ENCODE data around the gene TCF7L1.

TCF7L1 gene

GRCh38 chr2:85231952-85232351 is 98.8 kb downstream of the TCF7L1 start:
- no peak for DNase-seq

- peak; percentile 57 for DNase-seq
These were observed 101.7 kb downstream of the TCF7L1 start for GRCh38 chr2:85234868-85235267.

- DNase-seq: no peak
These were observed 102.1 kb downstream of the TCF7L1 start for GRCh38 chr2:85235281-85235680.

- no peak for DNase-seq
These were observed 102.9 kb downstream of the TCF7L1 start for GRCh38 chr2:85236084-85236483.

GRCh38 chr2:85237849-85238565 is 104.8 kb downstream of the TCF7L1 start:
- no peak for DNase-seq

GRCh38 chr2:85238607-85239006 is 105.4 kb downstream of the TCF7L1 start:
- no peak for DNase-seq

- DNase-seq: no peak
These were observed 105.9 kb downstream of the TCF7L1 start for GRCh38 chr2:85239102-85239501.

GRCh38 chr2:85240055-85240454 is 106.9 kb downstream of the TCF7L1 start:
- no peak for DNase-seq

GRCh38 chr2:85242321-85242720 is 109.1 kb downstream of the TCF7L1 start:
- DNase-seq: no peak

- peak; percentile 5 for DNase-seq
These were observed 110.2 kb downstream of the TCF7L1 start for GRCh38 chr2:85243101-85244072.

- DNase-seq: no peak
These were observed 111.6 kb downstream of the TCF7L1 start for GRCh38 chr2:85244828-85245227.

- no peak for DNase-seq
These were observed 112.7 kb downstream of the TCF7L1 start for GRCh38 chr2:85245891-85246290.

GRCh38 chr2:85246348-85246747 is 113.2 kb downstream of the TCF7L1 start:
- no peak for DNase-seq

- no peak for DNase-seq
These were observed 114.4 kb downstream of the TCF7L1 start for GRCh38 chr2:85247610-85248009.

- no peak for DNase-seq
These were observed 115.7 kb downstream of the TCF7L1 start for GRCh38 chr2:85248773-85249509.

- DNase-seq: no peak
These were observed 116.9 kb downstream of the TCF7L1 start for GRCh38 chr2:85250045-85250444.

GRCh38 chr2:85251070-85251616 is 118.0 kb downstream of the TCF7L1 start:
- no peak for DNase-seq

GRCh38 chr2:85253890-85254289 is 120.7 kb downstream of the TCF7L1 start:
- DNase-seq: no peak

- DNase-seq: no peak
These were observed 121.5 kb downstream of the TCF7L1 start for GRCh38 chr2:85254540-85255300.

GRCh38 chr2:85255456-85255812 is 122.2 kb downstream of the TCF7L1 start:
- DNase-seq: peak; percentile 59

- no peak for DNase-seq
These were observed 122.8 kb downstream of the TCF7L1 start for GRCh38 chr2:85255813-85256594.
